Dermis microvascular lymphatic vessel endothelial cell (primary cell): ENCODE measurements around the gene LGALS8. TPM values are rescaled to one million over a fixed set of nuclear protein-coding genes. Genes with fewer than 3 reads are reported as not detected.

Source experiments
- DNase-seq, 2 donors: peaks; one replicate each; pipeline versions ENCODE4 v3.0.0 to v3.0.0-alpha.2; 2010; ENCODE audit warnings: low read depth in 2 of 2
- total RNA-seq: library from RNA; depleted of rRNA; stranded (reverse); fragments of >200 nt; gene quantifications from 2 replicates; pipeline ENCODE4 v1.2.1, GENCODE V29; 2014

The LGALS8 gene
- total RNA-seq, 1 donor from 2014 or later = 127 TPM

GRCh38 chr1:236509203-236509602, 14.6 kb upstream of the LGALS8 start:
- DNase-seq = no peak

- DNase-seq = no peak
Observed at GRCh38 chr1:236509647-236510401, 14.0 kb upstream of the LGALS8 start.

- DNase-seq = no peak
Observed at GRCh38 chr1:236511735-236512418, 11.9 kb upstream of the LGALS8 start.

- DNase-seq = no peak
Observed at GRCh38 chr1:236514703-236515442, 8.9 kb upstream of the LGALS8 start.

- peak in 1 of 2 donors; percentile 46 for DNase-seq
Observed at GRCh38 chr1:236515443-236515958, 8.3 kb upstream of the LGALS8 start.

GRCh38 chr1:236516929-236517704, 6.7 kb upstream of the LGALS8 start:
- no peak for DNase-seq

- no peak for DNase-seq
Observed at GRCh38 chr1:236518322-236518721, 5.5 kb upstream of the LGALS8 start.

GRCh38 chr1:236520445-236521005, 3.3 kb upstream of the LGALS8 start:
- no peak for DNase-seq

- DNase-seq = peak in 1 of 2 donors; percentile 17
Observed at GRCh38 chr1:236522937-236523703, 662 bp upstream of the LGALS8 start.

- DNase-seq = peak; percentile 72 to 86
Observed at GRCh38 chr1:236524142-236524894, 536 bp downstream of the LGALS8 start.

- no peak for DNase-seq
Observed at GRCh38 chr1:236524895-236525184, 1.1 kb downstream of the LGALS8 start.

- DNase-seq = no peak
Observed at GRCh38 chr1:236526079-236526478, 2.3 kb downstream of the LGALS8 start.

GRCh38 chr1:236530286-236530685, 6.5 kb downstream of the LGALS8 start:
- DNase-seq = no peak

- no peak for DNase-seq
Observed at GRCh38 chr1:236530959-236531358, 7.2 kb downstream of the LGALS8 start.

GRCh38 chr1:236532850-236533249, 9.1 kb downstream of the LGALS8 start:
- no peak for DNase-seq

- DNase-seq = peak in 1 of 2 donors; percentile 55
Observed at GRCh38 chr1:236534151-236534651, 10.4 kb downstream of the LGALS8 start.

GRCh38 chr1:236535190-236535589, 11.4 kb downstream of the LGALS8 start:
- no peak for DNase-seq

GRCh38 chr1:236535662-236536161, 11.9 kb downstream of the LGALS8 start:
- no peak for DNase-seq

GRCh38 chr1:236536540-236536939, 12.8 kb downstream of the LGALS8 start:
- no peak for DNase-seq
